Left forelimb (tissue), 1 donor: ENCODE results near the gene CHN2.

Experiments
- DNase-seq: peaks from one replicate; pipeline ENCODE4 v3.0.0-alpha.2; 2018; ENCODE audit warnings: low spot score

CHN2 gene

DNA sequence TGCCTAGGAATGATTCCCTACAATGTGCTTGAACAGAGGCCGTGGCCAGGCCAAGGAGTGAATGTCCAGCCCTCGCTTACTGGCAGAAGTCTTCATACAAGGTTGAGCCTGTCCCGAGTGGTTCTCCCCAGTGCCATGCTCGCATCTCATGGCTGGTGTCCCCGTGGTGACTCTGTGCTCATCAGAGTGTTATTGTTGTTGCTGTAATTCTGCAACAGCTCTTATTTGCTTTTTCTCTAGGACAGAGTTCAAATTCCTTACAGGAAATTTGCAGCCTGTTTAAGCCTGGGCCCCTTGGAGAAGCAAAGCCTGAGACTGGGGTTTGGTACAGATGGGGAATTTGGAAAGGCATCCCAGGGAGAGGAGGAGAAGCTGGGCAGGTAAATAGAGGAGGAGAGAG, 211.3 kb downstream of the CHN2 start:
- no peak for DNase-seq

- no peak for DNase-seq
Observed at GRCh38 chr7:29406366-29406765, 211.8 kb downstream of the CHN2 start.

GRCh38 chr7:29408841-29409243, 214.3 kb downstream of the CHN2 start:
- DNase-seq: peak; percentile 70

DNA sequence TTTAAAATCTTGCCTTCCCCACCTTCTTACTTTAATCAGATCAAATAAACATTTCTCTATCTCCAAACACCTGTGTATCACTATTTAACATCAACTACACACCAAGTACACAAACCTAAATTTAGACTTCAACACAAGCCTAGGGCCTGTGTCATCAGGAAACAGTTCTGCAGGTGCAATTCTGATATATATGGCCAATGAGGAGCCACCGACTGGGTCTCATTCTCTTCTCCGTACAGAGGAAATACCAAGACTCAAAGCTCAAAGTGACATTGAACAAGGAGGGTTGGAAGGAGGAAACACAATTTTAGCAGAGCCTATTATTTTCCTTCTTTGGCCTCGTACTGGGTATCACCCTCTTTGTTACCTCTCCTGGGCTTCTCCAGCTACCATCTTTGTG, 216.4 kb downstream of the CHN2 start:
- DNase-seq: no peak

DNA sequence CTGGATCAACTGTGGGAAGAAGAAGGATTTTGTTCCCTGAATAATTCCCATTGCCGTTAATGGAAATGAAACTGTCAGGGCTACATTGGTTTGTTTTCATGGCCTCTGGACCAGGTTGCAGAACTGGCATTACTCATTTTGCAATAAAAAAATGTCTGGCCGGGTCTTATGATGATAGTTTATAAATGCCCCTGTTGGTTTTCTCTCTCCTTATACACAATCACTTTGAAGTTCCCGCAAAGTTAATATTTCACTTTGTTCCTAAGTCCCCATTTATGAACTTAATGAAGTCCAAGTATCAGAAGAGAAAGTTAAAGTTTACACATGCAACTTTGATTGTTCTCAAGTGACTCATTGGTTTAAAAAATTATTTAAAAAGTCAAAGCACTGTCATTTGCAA, 218.3 kb downstream of the CHN2 start:
- DNase-seq: no peak

- no peak for DNase-seq
Observed at GRCh38 chr7:29413626-29414136, 219.1 kb downstream of the CHN2 start.

DNA sequence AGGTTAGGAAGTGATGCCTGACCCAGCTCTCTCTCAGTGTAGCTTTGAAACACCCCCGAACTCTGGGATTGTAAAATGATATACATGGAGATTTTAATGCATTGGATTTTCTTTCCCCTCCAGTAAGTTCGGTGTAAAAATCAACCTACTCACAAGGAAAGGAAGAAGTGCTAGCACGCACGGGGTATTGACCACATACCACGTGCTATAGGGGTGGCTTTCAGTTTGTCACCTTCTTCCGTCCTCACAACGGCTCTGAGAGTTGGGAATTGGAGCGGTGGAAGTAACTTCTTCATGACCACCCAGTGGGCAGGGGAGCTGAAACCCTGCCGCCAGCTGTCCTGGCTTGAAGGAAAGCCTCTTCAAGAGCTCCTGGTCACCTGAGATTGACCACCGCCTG, 219.6 kb downstream of the CHN2 start:
- no peak for DNase-seq

GRCh38 chr7:29415215-29415614, 220.6 kb downstream of the CHN2 start:
- DNase-seq: no peak

- no peak for DNase-seq
Observed at GRCh38 chr7:29416276-29416937, 221.8 kb downstream of the CHN2 start.

DNA sequence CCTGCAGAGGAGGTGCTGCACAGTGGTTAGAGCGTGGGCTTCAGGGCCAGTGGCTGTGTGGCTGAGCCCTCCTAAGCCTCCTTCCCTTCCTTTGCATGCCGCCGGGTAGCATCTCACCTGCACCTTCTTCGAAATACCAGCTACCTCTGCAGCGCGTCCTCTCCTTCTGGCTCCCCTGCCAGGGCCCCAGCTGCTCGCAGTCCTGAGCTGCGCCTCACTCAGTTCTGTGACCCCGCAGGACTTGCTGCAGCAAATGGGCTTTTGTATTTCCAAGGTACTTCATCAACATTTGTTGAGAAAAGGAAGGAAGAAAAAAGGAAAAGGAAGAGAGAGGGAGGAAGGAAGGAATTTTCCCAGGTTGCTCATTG, 222.3 kb downstream of the CHN2 start:
- DNase-seq: no peak

GRCh38 chr7:29418056-29418455, 223.5 kb downstream of the CHN2 start:
- no peak for DNase-seq

- DNase-seq: no peak
Observed at GRCh38 chr7:29418651-29419050, 224.1 kb downstream of the CHN2 start.

GRCh38 chr7:29420011-29420410, 225.4 kb downstream of the CHN2 start:
- DNase-seq: no peak

DNA sequence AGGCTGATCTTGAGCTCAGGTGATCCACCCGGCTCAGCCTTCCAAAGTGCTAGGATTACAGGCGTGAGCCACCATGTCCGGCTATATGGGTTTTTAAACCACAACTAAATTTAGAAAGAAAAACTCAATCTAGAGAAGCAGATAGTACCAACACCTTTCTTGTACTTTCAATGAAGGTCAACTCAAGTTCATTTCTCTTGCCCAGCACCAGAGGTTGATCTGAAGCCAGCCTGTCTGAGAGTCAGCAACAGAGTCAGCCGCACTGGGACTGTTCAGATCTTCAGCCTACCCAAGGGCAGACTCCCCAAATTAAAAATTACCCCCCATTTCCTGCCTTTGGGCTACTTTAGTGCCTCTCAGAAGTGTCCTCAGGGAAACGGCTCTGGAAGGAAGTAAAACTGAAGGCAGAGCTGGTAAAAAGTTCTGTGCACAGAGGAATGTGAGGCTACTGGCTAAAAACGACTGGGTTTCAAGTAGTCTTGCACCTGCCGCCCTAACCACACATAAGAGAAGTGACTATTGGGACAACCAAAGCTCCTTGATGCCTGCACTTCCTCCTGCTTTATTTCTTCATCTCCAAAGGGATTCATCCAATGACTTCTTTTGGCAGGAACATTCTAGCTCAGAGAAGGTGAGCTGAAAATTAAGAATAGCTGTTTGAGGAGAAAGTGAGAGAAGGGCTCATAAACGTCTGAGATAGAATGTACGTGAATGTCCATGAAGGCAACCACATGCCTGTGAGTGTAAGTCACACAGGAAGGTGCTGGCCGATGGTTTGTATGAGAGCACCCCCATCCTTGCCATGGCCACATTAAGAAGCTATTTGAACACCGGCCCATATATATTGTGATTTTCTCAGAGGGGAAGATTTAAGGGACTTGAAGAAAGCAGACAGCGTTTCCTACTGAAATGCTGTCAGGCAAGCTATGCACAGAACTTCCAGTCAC, 226.7 kb downstream of the CHN2 start:
- DNase-seq: no peak

GRCh38 chr7:29422829-29423228, 228.3 kb downstream of the CHN2 start:
- DNase-seq: no peak

GRCh38 chr7:29424295-29424983, 229.9 kb downstream of the CHN2 start:
- DNase-seq: no peak

DNA sequence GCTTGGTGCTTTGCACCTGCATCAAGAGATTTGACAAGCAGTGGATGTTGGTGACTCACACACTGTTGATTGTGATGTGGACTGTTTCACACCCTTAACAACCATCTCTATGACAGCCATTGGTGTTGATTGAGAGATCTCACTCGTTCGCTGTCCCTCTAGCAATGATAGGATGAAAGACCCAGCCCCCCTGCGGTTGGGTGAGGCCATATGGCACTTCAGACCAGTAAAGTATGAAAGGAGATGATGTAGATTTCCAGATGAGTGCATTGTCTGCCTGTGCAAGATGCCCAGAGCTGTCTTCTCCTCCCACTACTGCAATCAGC, 230.4 kb downstream of the CHN2 start:
- no peak for DNase-seq

DNA sequence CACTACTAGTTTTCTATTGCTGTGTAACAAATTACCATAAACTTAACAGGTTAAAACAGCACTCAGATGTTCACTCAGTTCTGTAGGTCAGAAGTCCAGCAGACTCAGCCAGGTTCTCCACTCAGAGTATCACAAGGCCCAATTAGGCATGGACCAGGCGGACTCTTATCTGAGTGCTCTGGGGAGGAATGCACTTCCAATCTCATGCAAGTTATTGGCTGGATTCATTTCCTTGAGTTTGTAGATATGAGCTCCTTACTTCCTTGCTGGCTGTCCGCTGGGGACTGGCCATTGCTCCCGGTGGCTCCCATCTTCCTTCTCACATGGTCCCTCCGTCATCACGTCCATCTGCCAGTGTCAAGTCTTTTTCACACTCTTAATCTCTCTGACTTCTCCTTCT, 232.0 kb downstream of the CHN2 start:
- DNase-seq: no peak

- DNase-seq: no peak
Observed at GRCh38 chr7:29429401-29429800, 234.8 kb downstream of the CHN2 start.

GRCh38 chr7:29430279-29430949, 235.8 kb downstream of the CHN2 start:
- DNase-seq: no peak

GRCh38 chr7:29431686-29432085, 237.1 kb downstream of the CHN2 start:
- no peak for DNase-seq

- DNase-seq: no peak
Observed at GRCh38 chr7:29432721-29433120, 238.1 kb downstream of the CHN2 start.
